Measurements from ENCODE around the gene B3GNT2. TPM values are rescaled to one million over a fixed set of nuclear protein-coding genes. Genes with fewer than 3 reads are reported as not detected.

B3GNT2 gene
- total and polyA plus RNA-seq, 9 of the 15 experiments (the other 6 are each of a cell fraction or from before 2014, with no cell fraction given), result 6.0 to 38.9 (median 25.0) TPM

GRCh38 chr2:62177392-62178049 lies 18.4 kb upstream of the B3GNT2 start (continued):
- TF ChIP-seq ZNF444 (CRISPR knock-in tag; IDR thresholded peaks at IDR 0.05), result no peak
- TF ChIP-seq HEY1 (CRISPR knock-in tag; IDR thresholded peaks at IDR 0.05; ENCODE audit: borderline replicate concordance), result no peak
- TF ChIP-seq HNRNPLL (IDR thresholded peaks at IDR 0.05; ENCODE audit: low read depth, low read length, poor library complexity, severe bottlenecking), result no peak
- no peak for TF ChIP-seq ZNF354B (CRISPR knock-in tag; IDR thresholded peaks at IDR 0.05)
- TF ChIP-seq NFYB (IDR thresholded peaks at IDR 0.05; ENCODE audit: extremely low read depth, insufficient read length), result no peak
- TF ChIP-seq ZNF347 (CRISPR knock-in tag; IDR thresholded peaks at IDR 0.05; ENCODE audit: low read depth), result no peak

- intact Hi-C loops (cut with micrococcal nuclease), result no loop called here
- CTCF ChIA-PET (ENCODE audit: low intra/inter-chr PET ratio), result no interaction called here
- no peak overlapping the region for H3K9ac ChIP-seq (ENCODE audit: insufficient read depth in 1 of 2, low read depth in 2 of 2, low read length in 2 of 2)
- TF ChIP-seq ATF7 (IDR thresholded peaks at IDR 0.05), result peak; percentile 82; the same call in 1 of the 2 replicates
- peak; percentile 88 for TF ChIP-seq ATF3 (IDR thresholded peaks at IDR 0.05)
- TF ChIP-seq ATF3 (CRISPR knock-in tag; conservative IDR thresholded peaks at IDR 0.05), result no peak
- peak; percentile 12; the same call in 1 of the 2 replicates for TF ChIP-seq JUND (IDR thresholded peaks at IDR 0.05; ENCODE audit: borderline replicate concordance, low read depth, low read length)
- TF ChIP-seq JUND (tag; IDR thresholded peaks at IDR 0.05; ENCODE audit: borderline replicate concordance, low read depth, low read length), result peak; percentile 61; the same call in 1 of the 3 replicates
- TF ChIP-seq GATAD2A (IDR thresholded peaks at IDR 0.05), result no peak
- H3K9me1 ChIP-seq (ENCODE audit: control insufficient read depth, insufficient read depth, low read length), result peaks cover 4% of the 10 kb centered on the region
- no TSS peak for BruUV-seq (replicated peaks)
- POLR2A ChIA-PET, result interaction anchor here (0.6 to 1.6 kb wide), 2 partner anchors 13 to 15 kb away, joined by 3 to 7 read pairs; no protein-coding TSS in a partner anchor
- H3K27ac ChIP-seq (ENCODE audit: extremely low read depth, low read depth, low read length), result no peak overlapping the region
- no peaks in the 10 kb centered on the region for H3K9me3 ChIP-seq (replicated peaks; ENCODE audit: control insufficient read depth, insufficient read depth, low read depth, low read length)
- no peak for FAIRE-seq
- no peaks in the 10 kb centered on the region for H3K79me2 ChIP-seq (ENCODE audit: control insufficient read depth, insufficient read depth, low read length)
- in situ Hi-C loops (cut with MboI), result no loop called here
- WGBS (ENCODE audit: insufficient coverage, low coverage, missing lambda C conversion rate), result 58% methylated on average over 4 of the region's 5 CpGs
- no peak overlapping the region for H3K4me3 ChIP-seq
- H3K36me3 ChIP-seq (ENCODE audit: control insufficient read depth, insufficient read depth, low read length), result no peaks in the 10 kb centered on the region
- no peaks in the 10 kb centered on the region for H4K20me1 ChIP-seq (replicated peaks; ENCODE audit: control insufficient read depth, insufficient read depth, low read length)
- H3K4me1 ChIP-seq (replicated peaks in 1 of 2; ENCODE audit: control insufficient read depth in 2 of 2, insufficient read depth in 2 of 2, low read length in 2 of 2), result peaks cover 7 to 26% of the 10 kb centered on the region in 2 experiments; a peak in 3 of 5 replicates
- no peak overlapping the region for H3K4me2 ChIP-seq (ENCODE audit: insufficient read depth, low read length)
- peak; percentile 33; the same call in 2 of the 3 replicates for ATAC-seq
- peak overlapping the region; percentile 26; the same call in 1 of the 2 replicates for H2AFZ ChIP-seq (ENCODE audit: low read depth, low read length)
- DNase-seq (ENCODE audit: extremely low read depth in 1 of 4, low spot score in 3 of 4), result no peak
- H3K27me3 ChIP-seq (ENCODE audit: control insufficient read depth in 2 of 2, insufficient read depth in 2 of 2, low read length in 2 of 2), result no peaks in the 10 kb centered on the region
These were observed 17.1 kb upstream of the B3GNT2 start for GRCh38 chr2:62178741-62179271.

Measured in K562 (cell line).